ENCODE measurements around the gene HASPIN. TPM values are rescaled to one million over a fixed set of nuclear protein-coding genes. Genes with fewer than 3 reads are reported as not detected.

Gene HASPIN
- total RNA-seq, 1 donor from 2014 or later: 6.7 TPM

- no peak overlapping the region for H3K4me3 Mint-ChIP-seq
- no peak overlapping the region for H3K27ac Mint-ChIP-seq
- POLR2A ChIA-PET: no interaction called here
- intact Hi-C loops (cut with micrococcal nuclease): no loop called here
- peaks cover 26% of the 10 kb centered on the region for H3K4me1 Mint-ChIP-seq
- no peak for TF ChIP-seq CTCF (IDR thresholded peaks at IDR 0.05)
- no peaks in the 10 kb centered on the region for H3K36me3 Mint-ChIP-seq (ENCODE audit: low read depth)
- ATAC-seq (ENCODE audit: low read depth) (no peak), DNase-seq (no peak)
- CTCF ChIA-PET: interaction anchor here (0.6 to 1.6 kb wide), 2 partner anchors 14 to 15 kb away, joined by 3 to 9 read pairs; no protein-coding TSS in a partner anchor
- peaks cover 3% of the 10 kb centered on the region for H3K27me3 Mint-ChIP-seq
- no peaks in the 10 kb centered on the region for H3K9me3 Mint-ChIP-seq
Observed at GRCh38 chr17:3751836-3752235, 28.1 kb downstream of the HASPIN start.

- ATAC-seq (ENCODE audit: low read depth): no peak
- Mint-ChIP-seq H3K4me3 (no peak overlapping the region), H3K36me3 (ENCODE audit: low read depth) (no peaks in the 10 kb centered on the region), H3K27ac (no peak overlapping the region), H3K4me1 (peaks cover 21% of the 10 kb centered on the region), H3K9me3 (no peaks in the 10 kb centered on the region), H3K27me3 (peaks cover 3% of the 10 kb centered on the region)
- DNase-seq: no peak
- ChIA-PET CTCF (interaction anchor here (3.3 kb wide), 1 partner anchor 16 kb away, joined by 13 read pairs; no protein-coding TSS in a partner anchor), POLR2A (no interaction called here)
- TF ChIP-seq CTCF (IDR thresholded peaks at IDR 0.05): no peak
- intact Hi-C loops (cut with micrococcal nuclease): no loop called here
Observed at GRCh38 chr17:3753624-3754023, 29.9 kb downstream of the HASPIN start.

- ChIA-PET POLR2A (interaction anchor here (1.4 kb wide), 1 partner anchor 14 kb away, joined by 4 read pairs; no protein-coding TSS in a partner anchor), CTCF (interaction anchor here (3.3 kb wide), 1 partner anchor 16 kb away, joined by 13 read pairs; no protein-coding TSS in a partner anchor)
- no peak overlapping the region for H3K4me3 Mint-ChIP-seq
Observed at GRCh38 chr17:3754066-3754457, 30.4 kb downstream of the HASPIN start.

GRCh38 chr17:3754458-3755334 is 31.0 kb downstream of the HASPIN start:
- ATAC-seq (ENCODE audit: low read depth): peak; percentile 97
- peak; percentile 65 for DNase-seq
- Mint-ChIP-seq H3K9me3 (no peaks in the 10 kb centered on the region), H3K36me3 (ENCODE audit: low read depth) (no peaks in the 10 kb centered on the region), H3K27me3 (no peaks in the 10 kb centered on the region), H3K27ac (no peak overlapping the region), H3K4me3 (peak overlapping the region; percentile 53), H3K4me1 (peaks cover 21% of the 10 kb centered on the region)
- TF ChIP-seq CTCF (IDR thresholded peaks at IDR 0.05): no peak
- ChIA-PET CTCF (interaction anchor here (1.0 to 3.3 kb wide), 2 partner anchors 10 to 17 kb away, joined by 3 to 13 read pairs; no protein-coding TSS in a partner anchor), POLR2A (interaction anchor here (0.6 to 2.2 kb wide), 15 partner anchors 9 to 941 kb away, joined by 3 to 13 read pairs (median 4); partner anchors contain the start of genes CTNS, CYB5D2 and SHPK)
- intact Hi-C loops (cut with micrococcal nuclease): no loop called here

More at GRCh38 chr17:3754066-3754457, 30.4 kb downstream of the HASPIN start:
- TF ChIP-seq CTCF (IDR thresholded peaks at IDR 0.05): no peak
- DNase-seq: no peak
- H3K36me3 Mint-ChIP-seq (ENCODE audit: low read depth): no peaks in the 10 kb centered on the region
- H3K27me3 Mint-ChIP-seq: no peaks in the 10 kb centered on the region
- no peaks in the 10 kb centered on the region for H3K9me3 Mint-ChIP-seq
- ATAC-seq (ENCODE audit: low read depth): no peak
- H3K4me1 Mint-ChIP-seq: peaks cover 21% of the 10 kb centered on the region
- intact Hi-C loops (cut with micrococcal nuclease): no loop called here
- no peak overlapping the region for H3K27ac Mint-ChIP-seq
